HUDEP-2 (cell line): ENCODE measurements around the gene KCNQ1.

Experiments
- DNase-seq, 76 experiments: peaks; one replicate each; lab custom pipeline; 2025; ENCODE audit not compliant: unreplicated experiment in 76 of 76; lab: John Stamatoyannopoulos, UW

Gene KCNQ1

GRCh38 chr11:2577031-2577990, 132.5 kb downstream of the KCNQ1 start:
- DNase-seq, result no peak

- DNase-seq, result no peak
Observed at GRCh38 chr11:2577991-2578928, 133.5 kb downstream of the KCNQ1 start.

- no peak for DNase-seq
Observed at GRCh38 chr11:2578929-2579270, 134.1 kb downstream of the KCNQ1 start.

- peak in 1 of 76 experiments; percentile 31 for DNase-seq
Observed at GRCh38 chr11:2579315-2580060, 134.7 kb downstream of the KCNQ1 start.

GRCh38 chr11:2580061-2580421, 135.2 kb downstream of the KCNQ1 start:
- DNase-seq, result no peak

- DNase-seq, result no peak
Observed at GRCh38 chr11:2580571-2581001, 135.8 kb downstream of the KCNQ1 start.

- DNase-seq, result no peak
Observed at GRCh38 chr11:2581151-2581930, 136.5 kb downstream of the KCNQ1 start.

GRCh38 chr11:2581931-2582350, 137.1 kb downstream of the KCNQ1 start:
- DNase-seq, result no peak

- no peak for DNase-seq
Observed at GRCh38 chr11:2582351-2582945, 137.6 kb downstream of the KCNQ1 start.

GRCh38 chr11:2582946-2583604, 138.3 kb downstream of the KCNQ1 start:
- DNase-seq, result no peak

- no peak for DNase-seq
Observed at GRCh38 chr11:2583605-2583958, 138.8 kb downstream of the KCNQ1 start.

- no peak for DNase-seq
Observed at GRCh38 chr11:2584434-2584811, 139.6 kb downstream of the KCNQ1 start.

- no peak for DNase-seq
Observed at GRCh38 chr11:2584812-2585565, 140.2 kb downstream of the KCNQ1 start.

GRCh38 chr11:2585566-2586086, 140.8 kb downstream of the KCNQ1 start:
- no peak for DNase-seq

GRCh38 chr11:2586087-2586792, 141.4 kb downstream of the KCNQ1 start:
- no peak for DNase-seq

GRCh38 chr11:2586793-2587131, 142.0 kb downstream of the KCNQ1 start:
- DNase-seq, result no peak

GRCh38 chr11:2587132-2587930, 142.5 kb downstream of the KCNQ1 start:
- no peak for DNase-seq
